NCI-H526 treated with DMSO at 0.1 percent for 48 hours (cell line): Measurements from ENCODE around the gene LAMC1.

ENCODE experiments used
- DNase-seq: peaks from one replicate; lab custom pipeline; 2025; lab: John Stamatoyannopoulos, UW

Gene LAMC1

GRCh38 chr1:183021405-183022201 is 1.6 kb upstream of the LAMC1 start:
- no peak for DNase-seq

GRCh38 chr1:183022202-183023145 is 746 bp upstream of the LAMC1 start:
- peak; percentile 87 for DNase-seq

GRCh38 chr1:183023601-183024316 is 539 bp downstream of the LAMC1 start:
- peak; percentile 90 for DNase-seq

GRCh38 chr1:183024317-183025009 is 1.2 kb downstream of the LAMC1 start:
- peak; percentile 76 for DNase-seq

GRCh38 chr1:183025010-183025337 is 1.8 kb downstream of the LAMC1 start:
- no peak for DNase-seq

- DNase-seq: peak; percentile 88
Measured at GRCh38 chr1:183025782-183026774, 2.9 kb downstream of the LAMC1 start.

- no peak for DNase-seq
Measured at GRCh38 chr1:183027031-183027430, 3.8 kb downstream of the LAMC1 start.

- no peak for DNase-seq
Measured at GRCh38 chr1:183027791-183028190, 4.6 kb downstream of the LAMC1 start.

- DNase-seq: no peak
Measured at GRCh38 chr1:183029591-183030000, 6.4 kb downstream of the LAMC1 start.

- no peak for DNase-seq
Measured at GRCh38 chr1:183030053-183030452, 6.8 kb downstream of the LAMC1 start.

- no peak for DNase-seq
Measured at GRCh38 chr1:183032122-183032921, 9.1 kb downstream of the LAMC1 start.

- no peak for DNase-seq
Measured at GRCh38 chr1:183033205-183033604, 10.0 kb downstream of the LAMC1 start.

- no peak for DNase-seq
Measured at GRCh38 chr1:183034682-183035081, 11.5 kb downstream of the LAMC1 start.

- no peak for DNase-seq
Measured at GRCh38 chr1:183038333-183038866, 15.2 kb downstream of the LAMC1 start.

- DNase-seq: no peak
Measured at GRCh38 chr1:183038913-183039312, 15.7 kb downstream of the LAMC1 start.

- no peak for DNase-seq
Measured at GRCh38 chr1:183039330-183039729, 16.1 kb downstream of the LAMC1 start.

GRCh38 chr1:183039985-183040447 is 16.8 kb downstream of the LAMC1 start:
- no peak for DNase-seq

- no peak for DNase-seq
Measured at GRCh38 chr1:183040547-183040971, 17.3 kb downstream of the LAMC1 start.

GRCh38 chr1:183043254-183043653 is 20.0 kb downstream of the LAMC1 start:
- DNase-seq: no peak
